ENCODE measurements around the gene AEBP2. TPM values are rescaled to one million over a fixed set of nuclear protein-coding genes. Genes with fewer than 3 reads are reported as not detected.

Gene AEBP2
- total and polyA plus RNA-seq, 2 of the 4 experiments (the other 2 are of a cell fraction): 15.5 to 21.7 TPM

- Histone ChIP-seq H3K4me2 (ENCODE audit: low read depth, low read length) (no peak overlapping the region), H3K27ac (ENCODE audit: insufficient read depth, low read length) (no peak overlapping the region), H3K9me1 (ENCODE audit: insufficient read depth, low read length) (peaks cover 6% of the 10 kb centered on the region; the same call in 1 of the 2 replicates), H3K4me3 (ENCODE audit: insufficient read depth, low read depth, low read length) (no peak overlapping the region), H4K5ac (ENCODE audit: low read depth, low read length) (no peak overlapping the region), H3K14ac (replicated peaks; ENCODE audit: low read depth, low read length) (no peak overlapping the region), H3K27me3 (ENCODE audit: control insufficient read depth, insufficient read depth, low read length) (no peaks in the 10 kb centered on the region), H3K4ac (ENCODE audit: low read depth, low read length) (no peak overlapping the region), H3K79me1 (ENCODE audit: low read depth in 1 of 2, low read length in 2 of 2) (no peaks in the 10 kb centered on the region), H2BK20ac (ENCODE audit: low read depth, low read length) (no peak overlapping the region), H4K20me1 (ENCODE audit: insufficient read depth, low read length) (no peaks in the 10 kb centered on the region), H2AK9ac (replicated peaks; ENCODE audit: low read depth, low read length, poor library complexity) (no peak overlapping the region), H3K23ac (ENCODE audit: low read depth, low read length) (no peak overlapping the region), H2AK5ac (ENCODE audit: low read depth, low read length) (no peak overlapping the region), H3K18ac (ENCODE audit: low read depth, low read length) (no peak overlapping the region), H2BK120ac (ENCODE audit: low read depth, low read length) (no peak overlapping the region), H4K91ac (ENCODE audit: insufficient read depth, low read depth, low read length) (no peak overlapping the region), H3K4me1 (ENCODE audit: control insufficient read depth, insufficient read depth, low read length) (no peaks in the 10 kb centered on the region), H4K8ac (ENCODE audit: low read depth in 2 of 2, low read length in 2 of 2) (no peak overlapping the region), H2BK15ac (ENCODE audit: low read depth, low read length) (no peak overlapping the region), H3K9ac (ENCODE audit: low read depth, low read length) (no peak overlapping the region), H3K36me3 (ENCODE audit: control insufficient read depth, insufficient read depth, low read length) (no peaks in the 10 kb centered on the region), H3K56ac (ENCODE audit: extremely low read depth, insufficient read depth, low read length) (no peak overlapping the region), H3K9me3 (ENCODE audit: control insufficient read depth, insufficient read depth, low read length) (no peaks in the 10 kb centered on the region), H2BK5ac (ENCODE audit: low read depth, low read length, poor library complexity, severe bottlenecking) (no peak overlapping the region), H2AFZ (replicated peaks; ENCODE audit: low read length, poor library complexity) (no peak overlapping the region)
- TF ChIP-seq ELK1 (IDR thresholded peaks at IDR 0.05; ENCODE audit: borderline replicate concordance, low read depth, low read length) (no peak), FOS (IDR thresholded peaks at IDR 0.05; ENCODE audit: low read depth, low read length) (no peak), SMC3 (IDR thresholded peaks at IDR 0.05; ENCODE audit: low read depth, low read length) (no peak), POLR2A (IDR thresholded peaks at IDR 0.05; ENCODE audit: low read depth, low read length) (no peak)
- in situ Hi-C loops (cut with MboI; ENCODE audit: low sequenced_read_pairs) (no loop called here), intact Hi-C loops (cut with micrococcal nuclease) (no loop called here), dilution Hi-C loops (cut with HindIII; ENCODE audit: low sequenced_read_pairs, unreplicated experiment) (no loop called here)
- DNase-seq (no peak), ATAC-seq (ENCODE audit: low read depth) (no peak)
- POLR2A ChIA-PET (ENCODE audit: unreplicated experiment): no interaction called here
- CTCF ChIA-PET: interaction anchor here (0.7 kb wide), 1 partner anchor 19 kb away, joined by 4 read pairs; no protein-coding TSS in a partner anchor
- BruUV-seq (replicated peaks): no TSS peak
Measured at GRCh38 chr12:19415563-19415962, 23.7 kb upstream of the AEBP2 start.

Measured in IMR-90 (cell line).